Stimulated activated CD4-positive, alpha-beta T cell treated with anti-CD3 and anti-CD28 coated beads, Interleukin-1b, Interleukin-23, amount 100 ng/mL, for 24 hours (primary cell): ENCODE data around the gene ABCD4.
"Not testable (repeated sequence)": the region's sequence is repeated elsewhere in the genome, so short reads cannot be mapped to it uniquely, and the experiment has no call there.

ENCODE experiments used
- DNase-seq, 4 experiments: peaks; one replicate each; pipeline ENCODE4 v3.0.0-alpha.2; 2020; ENCODE audit warnings: low read depth in 4 of 4, low spot score in 1 of 4

ABCD4 gene

GRCh38 chr14:74302634-74303569, at the start of gene ABCD4:
TSS of gene ABCD4 (minus strand) at chr14:74302934. CDS start at chr14:74302912, 22 bp downstream.
- DNase-seq: peak; percentile 61 to 85 (median 72)

GRCh38 chr14:74350928-74351323, 48.2 kb upstream of the ABCD4 start:
- no peak for DNase-seq

GRCh38 chr14:74350211-74350927, 47.6 kb upstream of the ABCD4 start:
- no peak for DNase-seq

- no peak for DNase-seq
Observed at GRCh38 chr14:74349757-74350156, 47.0 kb upstream of the ABCD4 start.

GRCh38 chr14:74348735-74349463, 46.2 kb upstream of the ABCD4 start:
- no peak for DNase-seq

GRCh38 chr14:74348241-74348734, 45.6 kb upstream of the ABCD4 start, which contains the start of gene VRTN:
TSS of gene VRTN (plus strand) at chr14:74348471. CDS start at chr14:74356784, 8,313 bp downstream.
- DNase-seq: no peak

- DNase-seq: no peak
Observed at GRCh38 chr14:74347795-74348100, 45.0 kb upstream of the ABCD4 start.

GRCh38 chr14:74347097-74347794, 44.5 kb upstream of the ABCD4 start:
- no peak for DNase-seq

- DNase-seq: no peak
Observed at GRCh38 chr14:74346341-74346740, 43.6 kb upstream of the ABCD4 start.

- DNase-seq: no peak
Observed at GRCh38 chr14:74333909-74334308, 31.2 kb upstream of the ABCD4 start.

- not testable (repeated sequence) for DNase-seq
Observed at GRCh38 chr14:74329950-74330552, 27.3 kb upstream of the ABCD4 start.

- no peak for DNase-seq
Observed at GRCh38 chr14:74326369-74327152, 23.8 kb upstream of the ABCD4 start.

GRCh38 chr14:74325446-74325845, 22.7 kb upstream of the ABCD4 start:
- no peak for DNase-seq

- DNase-seq: no peak
Observed at GRCh38 chr14:74324931-74325361, 22.2 kb upstream of the ABCD4 start.

GRCh38 chr14:74314576-74314975, 11.8 kb upstream of the ABCD4 start:
- DNase-seq: no peak

GRCh38 chr14:74313601-74314000, 10.9 kb upstream of the ABCD4 start:
- no peak for DNase-seq

GRCh38 chr14:74312161-74312560, 9.4 kb upstream of the ABCD4 start:
- DNase-seq: no peak

GRCh38 chr14:74309125-74310022, 6.6 kb upstream of the ABCD4 start:
- DNase-seq: no peak
